A673 (cell line): ENCODE measurements around the gene ATF6. TPM values are rescaled to one million over a fixed set of nuclear protein-coding genes. Genes with fewer than 3 reads are reported as not detected.
A peak's percentile ranks its signal among the peaks of the same experiment; 100 is the strongest.
"Not testable (repeated sequence)": the region's sequence is repeated elsewhere in the genome, so short reads cannot be mapped to it uniquely, and the experiment has no call there.

ENCODE experiments used
- BruUV-seq: library from RNA; stranded (reverse); fragments of 400-500 nt; replicated peaks from 2 replicates; lab custom pipeline; 2021; lab: Mats Ljungman, UMichigan
- CTCF ChIA-PET: fragments of 300-600 bp; sonication (Branson Sonifier 250); formaldehyde crosslinking; loops from one replicate; lab custom pipeline; 2022; ENCODE audit warnings: antibody characterized with exemption; lab: Charles Lee
- POLR2A ChIA-PET: fragments of 300-600 bp; sonication (Branson Sonifier 250); formaldehyde crosslinking; loops from one replicate; lab custom pipeline; 2022; ENCODE audit warnings: antibody characterized with exemption; ENCODE audit not compliant: low non-redundant PET; lab: Charles Lee
- DNase-seq: peaks from one replicate; pipeline ENCODE4 v3.0.0-alpha.2; 2015; ENCODE audit warnings: low spot score
- H3K27ac ChIP-seq: fragments of 200-600 bp; sonication (generic); 2 replicates; pipeline ENCODE4 v1.5.1; 2016; ENCODE audit warnings: mixed run types, low read depth, mild to moderate bottlenecking, mixed read lengths, antibody characterized with exemption, low read length; ENCODE audit not compliant: poor library complexity, severe bottlenecking
- H3K27me3 ChIP-seq: fragments of 200-600 bp; sonication (generic); replicated peaks from 2 replicates; pipeline ENCODE4 v1.6.1; 2017; ENCODE audit warnings: mixed run types, low read depth, mild to moderate bottlenecking, mixed read lengths, antibody characterized with exemption, low read length; ENCODE audit not compliant: insufficient read depth, poor library complexity
- H3K36me3 ChIP-seq: fragments of 200-600 bp; sonication (generic); 2 replicates; pipeline ENCODE4 v1.6.1; 2016; ENCODE audit warnings: mixed run types, mild to moderate bottlenecking, mixed read lengths, antibody characterized with exemption, low read length; ENCODE audit not compliant: insufficient read depth, poor library complexity, severe bottlenecking
- H3K4me1 ChIP-seq: fragments of 200-600 bp; sonication (generic); 2 replicates; pipeline ENCODE4 v1.6.1; 2017; ENCODE audit warnings: mixed run types, mild to moderate bottlenecking, mixed read lengths, antibody characterized with exemption, low read length; ENCODE audit not compliant: insufficient read depth, poor library complexity, severe bottlenecking
- H3K4me3 ChIP-seq: fragments of 200-600 bp; sonication (generic); 2 replicates; pipeline ENCODE4 v1.5.1; 2016; ENCODE audit warnings: low read depth, mixed run types, mild to moderate bottlenecking, mixed read lengths, low read length; ENCODE audit not compliant: poor library complexity, severe bottlenecking
- H3K9me3 ChIP-seq: fragments of 200-600 bp; sonication (generic); 2 replicates; pipeline ENCODE4 v1.6.1; 2016; ENCODE audit warnings: mixed run types, low read depth, mild to moderate bottlenecking, mixed read lengths, antibody characterized with exemption, low read length; ENCODE audit not compliant: poor library complexity, severe bottlenecking
- EZH2 ChIP-seq: fragments of 200-600 bp; sonication (generic); IDR thresholded peaks from 2 replicates; pipeline ENCODE4 v1.6.1; 2017; ENCODE audit warnings: borderline replicate concordance, low read depth, mild to moderate bottlenecking, mixed read lengths, antibody characterized with exemption, low read length; ENCODE audit not compliant: poor library complexity, severe bottlenecking
- intact Hi-C: fragments of 100-400 bp; cut with micrococcal nuclease; formaldehyde crosslinking; loops from one replicate; pipeline ENCODE4 v1.10.0; 2022; ENCODE audit not compliant: unreplicated experiment
- total RNA-seq: library from RNA; stranded (reverse); gene quantifications from 2 replicates; pipeline ENCODE4 v1.2.3, GENCODE V29; 2021
- TF ChIP-seq, protein P1 (sequence below): fragments of 300-800, 200-600 bp; sonication (generic); conservative IDR thresholded peaks from 2 replicates; pipeline ENCODE4 v1.5.1; 2017; ENCODE audit warnings: low read depth, mild to moderate bottlenecking, antibody characterized with exemption, low read length, moderate library complexity, mixed read lengths

Gene ATF6
- total RNA-seq, 1 experiment from 2014 or later = 21.8 TPM

DNA sequence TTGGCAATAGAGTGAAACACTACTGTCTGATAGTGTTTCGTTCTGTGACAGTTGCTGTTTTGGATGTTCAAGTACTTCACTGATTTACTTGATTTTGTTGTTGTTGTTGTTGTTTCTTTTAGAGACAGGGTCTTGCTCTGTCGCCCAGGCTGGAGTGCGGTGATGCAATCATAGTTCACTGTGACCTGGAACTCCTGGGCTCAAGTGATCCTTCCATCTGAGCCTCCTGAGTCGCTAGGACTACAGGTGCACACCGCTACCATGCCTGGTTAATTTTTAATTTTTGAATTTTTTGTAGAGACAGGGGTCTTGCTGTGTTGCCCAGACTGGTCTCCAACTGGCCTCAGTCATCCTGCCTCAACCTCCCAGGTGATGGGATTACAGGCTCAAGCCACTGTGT lies 2.3 kb downstream of the ATF6 start:
- H3K36me3 ChIP-seq = no peaks in the 10 kb centered on the region
- intact Hi-C loops = loop anchor here (10.0 kb wide), 2 partner anchors 266 to 506 kb away; no protein-coding TSS in a partner anchor
- no peak overlapping the region for H3K4me3 ChIP-seq
- ChIA-PET CTCF (interaction anchor here (2.1 kb wide), 1 partner anchor 269 kb away, joined by 4 read pairs; no protein-coding TSS in a partner anchor), POLR2A (no interaction called here)
- TF ChIP-seq, protein P1, sequence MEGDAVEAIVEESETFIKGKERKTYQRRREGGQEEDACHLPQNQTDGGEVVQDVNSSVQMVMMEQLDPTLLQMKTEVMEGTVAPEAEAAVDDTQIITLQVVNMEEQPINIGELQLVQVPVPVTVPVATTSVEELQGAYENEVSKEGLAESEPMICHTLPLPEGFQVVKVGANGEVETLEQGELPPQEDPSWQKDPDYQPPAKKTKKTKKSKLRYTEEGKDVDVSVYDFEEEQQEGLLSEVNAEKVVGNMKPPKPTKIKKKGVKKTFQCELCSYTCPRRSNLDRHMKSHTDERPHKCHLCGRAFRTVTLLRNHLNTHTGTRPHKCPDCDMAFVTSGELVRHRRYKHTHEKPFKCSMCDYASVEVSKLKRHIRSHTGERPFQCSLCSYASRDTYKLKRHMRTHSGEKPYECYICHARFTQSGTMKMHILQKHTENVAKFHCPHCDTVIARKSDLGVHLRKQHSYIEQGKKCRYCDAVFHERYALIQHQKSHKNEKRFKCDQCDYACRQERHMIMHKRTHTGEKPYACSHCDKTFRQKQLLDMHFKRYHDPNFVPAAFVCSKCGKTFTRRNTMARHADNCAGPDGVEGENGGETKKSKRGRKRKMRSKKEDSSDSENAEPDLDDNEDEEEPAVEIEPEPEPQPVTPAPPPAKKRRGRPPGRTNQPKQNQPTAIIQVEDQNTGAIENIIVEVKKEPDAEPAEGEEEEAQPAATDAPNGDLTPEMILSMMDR = no peak
- TF ChIP-seq EZH2 = no peak
- H3K4me1 ChIP-seq = peaks cover 9% of the 10 kb centered on the region
- no peak for DNase-seq
- H3K9me3 ChIP-seq = no peaks in the 10 kb centered on the region
- no TSS peak for BruUV-seq
- H3K27ac ChIP-seq = no peak overlapping the region
- H3K27me3 ChIP-seq = no peaks in the 10 kb centered on the region

DNA sequence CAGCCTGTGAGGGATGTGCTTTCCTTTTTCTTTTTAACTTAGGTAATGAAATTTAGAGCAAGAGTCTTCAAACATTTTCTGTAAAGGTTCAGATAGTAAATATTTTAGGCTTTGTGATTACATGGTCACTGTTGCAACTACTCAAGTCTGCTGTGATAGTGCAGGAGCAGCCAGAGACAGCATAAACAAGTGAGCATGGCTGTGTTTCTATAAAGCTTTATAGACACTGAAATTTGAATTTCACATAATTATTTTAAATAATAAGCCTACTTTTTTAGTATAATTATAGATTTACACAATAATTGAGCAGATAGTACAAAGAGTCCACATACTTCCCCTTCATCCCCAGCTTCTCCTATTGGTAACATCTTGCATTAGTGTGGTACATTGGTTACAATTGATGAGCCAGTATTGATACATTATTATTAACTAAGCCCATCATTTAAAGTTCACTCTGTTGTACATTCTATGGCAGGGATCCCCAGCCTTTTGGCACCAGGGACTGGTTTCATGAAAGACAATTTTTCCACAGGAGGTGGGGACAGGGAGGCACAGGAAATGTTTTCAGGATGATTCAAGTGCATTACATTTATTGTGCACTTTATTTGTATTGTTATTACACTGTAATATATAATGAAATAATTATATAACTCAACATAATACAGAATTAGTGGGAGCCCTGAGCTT lies 3.0 kb downstream of the ATF6 start:
- intact Hi-C loops = loop anchor here (10.0 kb wide), 2 partner anchors 266 to 506 kb away; no protein-coding TSS in a partner anchor
- TF ChIP-seq, protein P1 = no peak
- TF ChIP-seq EZH2 = no peak
- BruUV-seq = no TSS peak
- Histone ChIP-seq H3K36me3 (no peaks in the 10 kb centered on the region), H3K27me3 (no peaks in the 10 kb centered on the region), H3K9me3 (no peaks in the 10 kb centered on the region), H3K4me1 (peaks cover 9% of the 10 kb centered on the region), H3K27ac (no peak overlapping the region), H3K4me3 (no peak overlapping the region)
- peak; percentile 6 for DNase-seq
- ChIA-PET CTCF (no interaction called here), POLR2A (no interaction called here)

DNA sequence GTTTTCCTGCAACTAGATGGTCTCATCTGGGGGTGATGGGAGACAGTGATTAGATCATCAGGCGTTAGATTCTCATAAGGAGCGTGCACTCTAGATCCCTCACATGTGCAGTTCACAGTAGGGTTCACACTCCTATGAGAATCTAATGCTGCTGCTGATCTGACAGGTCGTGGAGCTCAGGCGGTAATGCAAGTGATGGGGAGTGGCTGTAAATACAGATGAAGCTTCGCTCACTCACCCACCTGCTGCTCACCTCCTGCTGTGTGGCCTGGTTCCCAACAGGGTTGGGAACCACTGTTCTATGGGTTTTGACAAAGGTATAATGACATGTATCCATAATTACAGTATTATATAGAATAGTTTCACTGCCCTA lies 3.5 kb downstream of the ATF6 start:
- H3K9me3 ChIP-seq, H3K27ac ChIP-seq, CTCF ChIA-PET, POLR2A ChIA-PET, H3K4me3 ChIP-seq, H3K27me3 ChIP-seq, H3K4me1 ChIP-seq, BruUV-seq, H3K36me3 ChIP-seq, DNase-seq: not testable (repeated sequence)
- intact Hi-C loops = loop anchor here (10.0 kb wide), 2 partner anchors 265 to 505 kb away; no protein-coding TSS in a partner anchor

- intact Hi-C loops = no loop called here
- TF ChIP-seq EZH2 = no peak
- TF ChIP-seq, protein P1 = no peak
- ChIA-PET POLR2A (no interaction called here), CTCF (no interaction called here)
- Histone ChIP-seq H3K36me3 (no peaks in the 10 kb centered on the region), H3K4me3 (no peak overlapping the region), H3K4me1 (peaks cover 9% of the 10 kb centered on the region), H3K9me3 (no peaks in the 10 kb centered on the region), H3K27ac (no peak overlapping the region), H3K27me3 (no peaks in the 10 kb centered on the region)
- no TSS peak for BruUV-seq
- DNase-seq = no peak
Observed at GRCh38 chr1:161770250-161770649, 4.1 kb downstream of the ATF6 start.
